Epithelial cell of proximal tubule (primary cell): ENCODE measurements around the gene OPTN. TPM values are rescaled to one million over a fixed set of nuclear protein-coding genes. Genes with fewer than 3 reads are reported as not detected.
"Not testable (repeated sequence)": the region's sequence is repeated elsewhere in the genome, so short reads cannot be mapped to it uniquely, and the experiment has no call there.

Source experiments
- DNase-seq: peaks from one replicate; pipeline ENCODE4 v3.0.0-alpha.2; 2011; ENCODE audit warnings: low read depth
- H3K4me3 ChIP-seq: 2 replicates; pipeline ENCODE4 v1.5.1; 2011; ENCODE audit warnings: low read depth, mild to moderate bottlenecking, low read length
- total RNA-seq: library from RNA; depleted of rRNA; stranded (reverse); fragments of >200 nt; gene quantifications from 2 replicates; pipeline ENCODE4 v1.2.3, GENCODE V29; 2015
- TF ChIP-seq, protein P1 (sequence below): conservative IDR thresholded peaks from 2 replicates; pipeline ENCODE4 v1.5.1; 2012; ENCODE audit warnings: low read depth, mild to moderate bottlenecking, low read length

The OPTN gene
- total RNA-seq, 1 donor from 2014 or later = 64.4 TPM

DNA sequence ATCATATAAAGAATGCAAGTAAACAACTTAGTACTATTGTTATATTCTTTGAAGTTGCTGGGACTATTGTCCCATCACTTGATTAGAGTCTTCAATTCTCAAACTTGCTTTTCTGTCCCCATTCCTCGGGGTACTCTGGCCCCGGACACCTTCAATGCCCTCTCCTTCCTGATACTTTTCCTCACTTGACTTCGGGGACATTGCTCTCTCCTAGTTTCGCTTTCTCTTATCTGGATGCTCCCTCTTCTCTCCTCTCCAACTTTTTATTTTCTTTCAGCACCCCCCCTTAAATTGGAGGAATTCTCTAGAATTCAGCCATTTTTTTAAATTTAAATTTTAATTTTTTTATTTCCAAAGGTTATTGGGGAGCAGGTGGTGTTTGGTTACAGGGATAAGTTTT is 10.6 kb upstream of the OPTN start:
- TF ChIP-seq, protein P1, sequence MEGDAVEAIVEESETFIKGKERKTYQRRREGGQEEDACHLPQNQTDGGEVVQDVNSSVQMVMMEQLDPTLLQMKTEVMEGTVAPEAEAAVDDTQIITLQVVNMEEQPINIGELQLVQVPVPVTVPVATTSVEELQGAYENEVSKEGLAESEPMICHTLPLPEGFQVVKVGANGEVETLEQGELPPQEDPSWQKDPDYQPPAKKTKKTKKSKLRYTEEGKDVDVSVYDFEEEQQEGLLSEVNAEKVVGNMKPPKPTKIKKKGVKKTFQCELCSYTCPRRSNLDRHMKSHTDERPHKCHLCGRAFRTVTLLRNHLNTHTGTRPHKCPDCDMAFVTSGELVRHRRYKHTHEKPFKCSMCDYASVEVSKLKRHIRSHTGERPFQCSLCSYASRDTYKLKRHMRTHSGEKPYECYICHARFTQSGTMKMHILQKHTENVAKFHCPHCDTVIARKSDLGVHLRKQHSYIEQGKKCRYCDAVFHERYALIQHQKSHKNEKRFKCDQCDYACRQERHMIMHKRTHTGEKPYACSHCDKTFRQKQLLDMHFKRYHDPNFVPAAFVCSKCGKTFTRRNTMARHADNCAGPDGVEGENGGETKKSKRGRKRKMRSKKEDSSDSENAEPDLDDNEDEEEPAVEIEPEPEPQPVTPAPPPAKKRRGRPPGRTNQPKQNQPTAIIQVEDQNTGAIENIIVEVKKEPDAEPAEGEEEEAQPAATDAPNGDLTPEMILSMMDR = no peak
- no peak overlapping the region for H3K4me3 ChIP-seq
- DNase-seq = no peak

DNA sequence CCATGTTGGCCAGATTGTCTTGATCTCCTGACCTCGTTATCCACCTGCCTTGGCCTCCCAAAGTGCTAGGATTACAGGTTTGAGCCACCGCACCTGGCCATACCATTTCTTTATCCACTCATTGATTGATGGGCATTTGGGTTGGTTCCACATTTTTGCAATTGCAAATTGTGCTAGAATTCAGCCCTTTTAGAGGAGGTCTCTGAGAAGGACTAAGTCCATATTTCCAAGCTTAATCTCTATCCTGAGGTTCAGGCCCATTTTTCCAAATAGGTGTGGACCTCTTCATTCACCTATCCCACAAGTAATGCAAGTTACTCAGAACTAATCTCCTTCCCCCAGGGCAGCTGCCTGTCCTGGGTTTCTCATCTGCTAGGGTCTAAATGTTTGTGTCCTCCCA is 9.7 kb upstream of the OPTN start:
- TF ChIP-seq, protein P1 = no peak
- no peak for DNase-seq
- no peak overlapping the region for H3K4me3 ChIP-seq

- TF ChIP-seq, protein P1 = no peak
- H3K4me3 ChIP-seq = no peak overlapping the region
- no peak for DNase-seq
These were observed 8.2 kb upstream of the OPTN start for GRCh38 chr10:13091801-13092200.

- H3K4me3 ChIP-seq = no peak overlapping the region
- TF ChIP-seq, protein P1 = no peak
- no peak for DNase-seq
These were observed 7.5 kb upstream of the OPTN start for GRCh38 chr10:13092291-13093102.

GRCh38 chr10:13094082-13094481 is 5.9 kb upstream of the OPTN start:
- H3K4me3 ChIP-seq, DNase-seq: not testable (repeated sequence)

- no peak for DNase-seq
- no peak overlapping the region for H3K4me3 ChIP-seq
- TF ChIP-seq, protein P1 = no peak
These were observed 4.9 kb upstream of the OPTN start for GRCh38 chr10:13095094-13095493.

DNA sequence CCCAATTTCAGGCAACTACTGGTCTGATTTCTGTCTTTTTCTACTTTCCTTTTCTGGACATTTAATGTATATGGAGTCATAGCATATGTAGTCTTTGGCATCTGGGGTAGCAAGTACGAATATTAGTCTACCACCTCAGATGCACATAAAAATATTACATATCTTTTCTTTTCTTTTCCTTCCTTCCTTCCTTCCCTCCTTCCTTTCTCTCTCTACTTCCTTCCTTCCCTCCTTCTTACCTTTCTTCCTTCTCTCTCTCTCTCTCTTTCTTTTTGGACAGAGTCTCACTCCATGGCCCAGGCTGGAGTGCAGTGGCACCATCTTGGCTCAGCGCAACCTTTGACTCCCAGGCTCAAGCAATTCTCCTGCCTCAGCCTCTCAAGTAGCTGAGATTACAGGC is 4.0 kb upstream of the OPTN start:
- no peak overlapping the region for H3K4me3 ChIP-seq
- TF ChIP-seq, protein P1 = no peak
- no peak for DNase-seq
